ENCODE measurements around the gene TSC22D3.

The TSC22D3 gene

GRCh38 chrX:107712231-107713202, 63.1 kb downstream of the TSC22D3 start:
- Mint-ChIP-seq H3K27me3 (no peaks in the 10 kb centered on the region), H3K4me3 (peak overlapping the region; percentile 49 to 54), H3K27ac (peak overlapping the region; percentile 20 to 75), H3K9me3 (no peaks in the 10 kb centered on the region), H3K4me1 (peaks cover 66% of the 10 kb centered on the region)
- DNase-seq = no peak
- no peak for ATAC-seq

GRCh38 chrX:107711521-107712181, 63.9 kb downstream of the TSC22D3 start:
- Mint-ChIP-seq H3K27ac (peak overlapping the region; percentile 99), H3K27me3 (no peaks in the 10 kb centered on the region), H3K4me1 (peaks cover 60% of the 10 kb centered on the region), H3K9me3 (no peaks in the 10 kb centered on the region), H3K4me3 (peak overlapping the region; percentile 85 to 94)
- DNase-seq (no peak), ATAC-seq (no peak)

GRCh38 chrX:107710617-107711391, 64.8 kb downstream of the TSC22D3 start:
- H3K4me3 Mint-ChIP-seq = peak overlapping the region; percentile 85 to 94
- no peaks in the 10 kb centered on the region for H3K9me3 Mint-ChIP-seq
- no peaks in the 10 kb centered on the region for H3K27me3 Mint-ChIP-seq
- peaks cover 68% of the 10 kb centered on the region for H3K4me1 Mint-ChIP-seq
- ATAC-seq (peak; percentile 94), DNase-seq (peak; percentile 47 to 63)
- H3K27ac Mint-ChIP-seq = peak overlapping the region; percentile 99

- Mint-ChIP-seq H3K27ac (no peak overlapping the region), H3K4me1 (peaks cover 59% of the 10 kb centered on the region), H3K27me3 (no peaks in the 10 kb centered on the region), H3K9me3 (no peaks in the 10 kb centered on the region), H3K4me3 (no peak overlapping the region)
- no peak for DNase-seq
- ATAC-seq = no peak
These were observed 66.3 kb downstream of the TSC22D3 start for GRCh38 chrX:107709266-107709806.

GRCh38 chrX:107708762-107709161, 66.8 kb downstream of the TSC22D3 start:
- peak overlapping the region in 1 of 2 donors; percentile 49 for H3K27ac Mint-ChIP-seq
- peaks cover 53% of the 10 kb centered on the region for H3K4me1 Mint-ChIP-seq
- ATAC-seq = no peak
- no peak overlapping the region for H3K4me3 Mint-ChIP-seq
- no peak for DNase-seq
- no peaks in the 10 kb centered on the region for H3K27me3 Mint-ChIP-seq
- no peaks in the 10 kb centered on the region for H3K9me3 Mint-ChIP-seq

- Mint-ChIP-seq H3K27ac (no peak overlapping the region), H3K9me3 (no peaks in the 10 kb centered on the region), H3K4me1 (peaks cover 44% of the 10 kb centered on the region), H3K27me3 (no peaks in the 10 kb centered on the region), H3K4me3 (no peak overlapping the region)
- DNase-seq = no peak
- no peak for ATAC-seq
These were observed 67.7 kb downstream of the TSC22D3 start for GRCh38 chrX:107707866-107708265.

GRCh38 chrX:107706309-107706708, 69.3 kb downstream of the TSC22D3 start:
- Mint-ChIP-seq H3K27me3 (no peaks in the 10 kb centered on the region), H3K4me3 (no peak overlapping the region), H3K4me1 (peaks cover 28% of the 10 kb centered on the region), H3K9me3 (no peaks in the 10 kb centered on the region), H3K27ac (no peak overlapping the region)
- no peak for DNase-seq
- ATAC-seq = no peak

GRCh38 chrX:107704587-107704986, 71.0 kb downstream of the TSC22D3 start:
- H3K9me3 Mint-ChIP-seq = no peaks in the 10 kb centered on the region
- ATAC-seq (no peak), DNase-seq (no peak)
- no peak overlapping the region for H3K4me3 Mint-ChIP-seq
- H3K4me1 Mint-ChIP-seq = peaks cover 24% of the 10 kb centered on the region
- H3K27me3 Mint-ChIP-seq = no peaks in the 10 kb centered on the region
- H3K27ac Mint-ChIP-seq = no peak overlapping the region

GRCh38 chrX:107704181-107704580, 71.4 kb downstream of the TSC22D3 start:
- Mint-ChIP-seq H3K4me1 (peaks cover 25% of the 10 kb centered on the region), H3K9me3 (no peaks in the 10 kb centered on the region), H3K27me3 (no peaks in the 10 kb centered on the region), H3K4me3 (no peak overlapping the region), H3K27ac (peak overlapping the region in 1 of 2 donors; percentile 58)
- DNase-seq = no peak
- ATAC-seq = no peak

- Mint-ChIP-seq H3K4me3 (no peak overlapping the region), H3K27me3 (no peaks in the 10 kb centered on the region), H3K27ac (no peak overlapping the region), H3K9me3 (no peaks in the 10 kb centered on the region), H3K4me1 (peaks cover 19% of the 10 kb centered on the region)
- ATAC-seq (no peak), DNase-seq (no peak)
These were observed 74.0 kb downstream of the TSC22D3 start for GRCh38 chrX:107701493-107702121.

GRCh38 chrX:107700790-107701189, 74.8 kb downstream of the TSC22D3 start:
- no peak overlapping the region for H3K4me3 Mint-ChIP-seq
- peaks cover 11% of the 10 kb centered on the region for H3K4me1 Mint-ChIP-seq
- H3K27me3 Mint-ChIP-seq = no peaks in the 10 kb centered on the region
- H3K9me3 Mint-ChIP-seq = no peaks in the 10 kb centered on the region
- DNase-seq = no peak
- ATAC-seq = no peak
- H3K27ac Mint-ChIP-seq = no peak overlapping the region

GRCh38 chrX:107700317-107700774, 75.2 kb downstream of the TSC22D3 start:
- DNase-seq = no peak
- H3K9me3 Mint-ChIP-seq = no peaks in the 10 kb centered on the region
- peaks cover 11% of the 10 kb centered on the region for H3K4me1 Mint-ChIP-seq
- no peaks in the 10 kb centered on the region for H3K27me3 Mint-ChIP-seq
- H3K4me3 Mint-ChIP-seq = no peak overlapping the region
- no peak for ATAC-seq
- H3K27ac Mint-ChIP-seq = no peak overlapping the region

GRCh38 chrX:107699616-107700015, 76.0 kb downstream of the TSC22D3 start:
- DNase-seq = no peak
- H3K4me1 Mint-ChIP-seq = peaks cover 11% of the 10 kb centered on the region
- H3K4me3 Mint-ChIP-seq = no peak overlapping the region
- no peaks in the 10 kb centered on the region for H3K27me3 Mint-ChIP-seq
- H3K9me3 Mint-ChIP-seq = no peaks in the 10 kb centered on the region
- no peak overlapping the region for H3K27ac Mint-ChIP-seq
- no peak for ATAC-seq

- DNase-seq (no peak), ATAC-seq (no peak)
- H3K27me3 Mint-ChIP-seq = no peaks in the 10 kb centered on the region
- H3K4me1 Mint-ChIP-seq = peaks cover 15% of the 10 kb centered on the region
- no peak overlapping the region for H3K4me3 Mint-ChIP-seq
- no peaks in the 10 kb centered on the region for H3K9me3 Mint-ChIP-seq
- H3K27ac Mint-ChIP-seq = no peak overlapping the region
These were observed 84.6 kb downstream of the TSC22D3 start for GRCh38 chrX:107691024-107691448.

- Mint-ChIP-seq H3K27ac (no peak overlapping the region), H3K4me1 (peaks cover 44% of the 10 kb centered on the region), H3K9me3 (no peaks in the 10 kb centered on the region), H3K4me3 (no peak overlapping the region), H3K27me3 (no peaks in the 10 kb centered on the region)
- no peak for ATAC-seq
- no peak for DNase-seq
These were observed 88.1 kb downstream of the TSC22D3 start for GRCh38 chrX:107687445-107687844.
